ENCODE results near the gene ACOT9. TPM values are rescaled to one million over a fixed set of nuclear protein-coding genes. Genes with fewer than 3 reads are reported as not detected.
A peak's percentile ranks its signal among the peaks of the same experiment; 100 is the strongest.

The ACOT9 gene, protein sequence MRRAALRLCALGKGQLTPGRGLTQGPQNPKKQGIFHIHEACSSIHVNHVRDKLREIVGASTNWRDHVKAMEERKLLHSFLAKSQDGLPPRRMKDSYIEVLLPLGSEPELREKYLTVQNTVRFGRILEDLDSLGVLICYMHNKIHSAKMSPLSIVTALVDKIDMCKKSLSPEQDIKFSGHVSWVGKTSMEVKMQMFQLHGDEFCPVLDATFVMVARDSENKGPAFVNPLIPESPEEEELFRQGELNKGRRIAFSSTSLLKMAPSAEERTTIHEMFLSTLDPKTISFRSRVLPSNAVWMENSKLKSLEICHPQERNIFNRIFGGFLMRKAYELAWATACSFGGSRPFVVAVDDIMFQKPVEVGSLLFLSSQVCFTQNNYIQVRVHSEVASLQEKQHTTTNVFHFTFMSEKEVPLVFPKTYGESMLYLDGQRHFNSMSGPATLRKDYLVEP
- total RNA-seq: 10 to 100 TPM; 39.6 to 43.6 TPM

DNA sequence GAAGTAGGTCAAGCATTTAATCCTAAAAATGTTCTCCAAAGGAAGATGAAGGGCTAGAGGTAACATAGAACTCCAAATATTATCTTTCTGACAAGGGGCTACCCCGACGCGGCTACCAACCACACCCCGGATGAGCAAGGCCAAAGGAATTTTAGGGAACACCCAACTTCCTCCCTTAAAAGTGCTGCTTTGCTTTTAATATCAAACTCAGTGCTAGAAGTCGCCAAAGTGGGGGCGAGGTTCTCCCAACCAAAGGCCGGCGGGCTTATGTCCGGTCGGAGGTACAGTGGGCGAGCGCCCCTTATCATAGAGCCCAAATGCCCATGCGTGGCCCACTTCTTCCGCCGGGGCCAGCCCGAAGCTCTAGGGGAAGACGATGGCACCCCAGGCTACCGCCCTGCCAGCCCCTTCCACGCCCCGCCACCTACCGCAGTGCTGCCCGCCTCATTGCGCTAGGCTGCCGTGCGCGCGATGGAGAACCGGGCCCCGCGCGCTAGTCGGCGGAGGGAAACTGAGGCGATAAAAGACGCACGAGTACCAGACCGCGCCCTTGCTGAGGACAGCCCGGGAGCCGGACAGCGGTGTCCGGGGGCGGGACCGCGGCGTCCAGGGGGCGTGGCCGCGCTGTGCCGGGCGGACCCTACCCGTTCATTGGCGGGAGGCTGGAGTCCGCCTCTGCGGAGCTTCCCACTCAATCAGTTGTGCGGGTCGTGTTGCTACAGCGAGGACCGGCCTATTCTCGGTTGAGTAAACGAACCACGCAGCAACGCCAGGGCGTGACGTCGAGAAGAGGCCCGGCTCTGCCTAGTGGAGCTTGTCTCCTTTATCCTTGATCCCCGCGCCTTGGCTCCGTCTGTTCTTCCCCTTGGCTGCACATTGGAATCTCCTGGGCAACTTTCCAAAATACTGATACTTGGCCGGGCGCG, at the start of gene ACOT9:
TSS of gene ACOT9 (minus strand) at position 580 of the 926 bp plus-strand sequence. CDS start at position 448, 132 bp downstream.
- Histone ChIP-seq H3K9me3 (no peaks in the 10 kb centered on the region), H3K36me3 (no peaks in the 10 kb centered on the region), H3K4me3 (peak within 1 kb of the TSS; percentile 66 to 79), H3K27me3 (no peaks in the 10 kb centered on the region), H3K4me1 (peaks cover 0 to 7% of the 10 kb centered on the region in 2 donors), H3K27ac (peak within 1 kb of the TSS; percentile 93 to 98)
- TF ChIP-seq, protein P1, sequence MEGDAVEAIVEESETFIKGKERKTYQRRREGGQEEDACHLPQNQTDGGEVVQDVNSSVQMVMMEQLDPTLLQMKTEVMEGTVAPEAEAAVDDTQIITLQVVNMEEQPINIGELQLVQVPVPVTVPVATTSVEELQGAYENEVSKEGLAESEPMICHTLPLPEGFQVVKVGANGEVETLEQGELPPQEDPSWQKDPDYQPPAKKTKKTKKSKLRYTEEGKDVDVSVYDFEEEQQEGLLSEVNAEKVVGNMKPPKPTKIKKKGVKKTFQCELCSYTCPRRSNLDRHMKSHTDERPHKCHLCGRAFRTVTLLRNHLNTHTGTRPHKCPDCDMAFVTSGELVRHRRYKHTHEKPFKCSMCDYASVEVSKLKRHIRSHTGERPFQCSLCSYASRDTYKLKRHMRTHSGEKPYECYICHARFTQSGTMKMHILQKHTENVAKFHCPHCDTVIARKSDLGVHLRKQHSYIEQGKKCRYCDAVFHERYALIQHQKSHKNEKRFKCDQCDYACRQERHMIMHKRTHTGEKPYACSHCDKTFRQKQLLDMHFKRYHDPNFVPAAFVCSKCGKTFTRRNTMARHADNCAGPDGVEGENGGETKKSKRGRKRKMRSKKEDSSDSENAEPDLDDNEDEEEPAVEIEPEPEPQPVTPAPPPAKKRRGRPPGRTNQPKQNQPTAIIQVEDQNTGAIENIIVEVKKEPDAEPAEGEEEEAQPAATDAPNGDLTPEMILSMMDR (IDR thresholded peaks at IDR 0.05): no peak
- peak; percentile 97 for DNase-seq (ENCODE audit: low spot score)

GRCh38 chrX:23790155-23790497, 47.0 kb upstream of the ACOT9 start:
- Histone ChIP-seq H3K36me3 (peaks cover 11% of the 10 kb centered on the region), H3K4me3 (no peak overlapping the region), H3K4me1 (no peaks in the 10 kb centered on the region), H3K9me3 (no peaks in the 10 kb centered on the region), H3K27me3 (no peaks in the 10 kb centered on the region), H3K27ac (peak overlapping the region in 1 of 2 donors; percentile 54)
- DNase-seq (ENCODE audit: low spot score): no peak
- TF ChIP-seq, protein P1 (IDR thresholded peaks at IDR 0.05): no peak

DNA sequence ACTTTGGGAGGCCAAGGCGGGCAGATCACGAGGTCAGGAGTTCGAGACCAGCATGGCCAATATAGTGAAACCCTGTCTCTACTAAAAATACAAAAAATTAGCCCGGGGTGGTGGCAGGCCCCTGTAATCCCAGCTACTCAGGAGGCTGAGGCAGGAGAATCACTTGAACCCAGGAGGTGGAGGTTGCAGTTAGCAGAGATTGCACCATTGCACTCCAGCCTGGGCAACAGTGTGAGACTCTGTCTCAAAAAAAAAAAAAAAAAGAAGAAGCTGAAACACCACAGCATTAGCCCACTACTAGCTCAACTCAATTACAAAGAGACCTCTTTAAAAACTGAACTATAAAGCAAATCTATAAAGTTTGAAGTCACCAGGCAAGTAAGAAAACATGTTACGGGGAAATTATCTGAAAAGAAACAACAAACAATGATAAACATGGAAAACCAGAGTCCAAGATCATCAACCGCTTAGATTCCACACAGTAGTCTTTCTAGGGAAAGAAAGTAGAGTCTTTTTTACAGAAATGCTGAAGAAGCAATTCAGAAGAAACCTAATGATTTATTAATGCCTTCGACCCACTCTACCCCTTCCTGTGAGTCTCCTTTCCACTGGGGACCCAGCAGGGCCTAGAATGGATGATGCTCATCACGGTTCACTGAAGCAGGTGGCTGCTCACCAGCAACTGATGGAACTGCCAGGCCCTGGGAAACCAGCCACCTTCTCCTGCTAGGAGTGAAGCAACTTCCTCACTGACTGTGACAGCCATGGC, 46.5 kb upstream of the ACOT9 start:
- no peak for DNase-seq (ENCODE audit: low spot score)
- Histone ChIP-seq H3K27me3 (no peaks in the 10 kb centered on the region), H3K36me3 (peaks cover 15% of the 10 kb centered on the region), H3K27ac (peak overlapping the region in 1 of 2 donors; percentile 54), H3K4me3 (no peak overlapping the region), H3K4me1 (no peaks in the 10 kb centered on the region), H3K9me3 (no peaks in the 10 kb centered on the region)
- TF ChIP-seq, protein P1 (IDR thresholded peaks at IDR 0.05): no peak

GRCh38 chrX:23788946-23789345, 45.9 kb upstream of the ACOT9 start:
- H3K4me3 ChIP-seq: no peak overlapping the region
- peaks cover 15% of the 10 kb centered on the region for H3K36me3 ChIP-seq
- H3K27ac ChIP-seq: no peak overlapping the region
- H3K9me3 ChIP-seq: no peaks in the 10 kb centered on the region
- TF ChIP-seq, protein P1 (IDR thresholded peaks at IDR 0.05): no peak
- H3K27me3 ChIP-seq: no peaks in the 10 kb centered on the region
- DNase-seq (ENCODE audit: low spot score): no peak
- no peaks in the 10 kb centered on the region for H3K4me1 ChIP-seq

DNA sequence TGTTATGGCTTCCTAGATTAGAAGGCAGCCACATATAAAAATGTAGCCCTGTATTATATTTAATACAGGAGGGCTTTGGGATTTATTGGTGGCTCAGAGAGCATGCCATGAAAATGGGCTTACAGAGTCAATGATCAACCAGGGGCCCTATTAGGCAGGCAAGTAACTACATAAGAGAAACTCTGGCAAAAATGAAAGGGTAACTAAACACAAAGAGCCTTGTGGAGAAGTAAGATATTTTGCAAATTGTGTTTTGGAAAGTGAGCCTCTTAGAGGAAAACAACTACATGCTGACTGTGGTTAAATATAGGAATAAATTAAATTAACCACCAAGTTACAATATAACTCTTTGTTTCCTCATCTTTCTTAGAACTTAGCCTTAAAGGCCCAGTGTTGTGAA, 45.4 kb upstream of the ACOT9 start:
- Histone ChIP-seq H3K4me1 (no peaks in the 10 kb centered on the region), H3K36me3 (peaks cover 15% of the 10 kb centered on the region), H3K27me3 (no peaks in the 10 kb centered on the region), H3K27ac (peak overlapping the region in 1 of 2 donors; percentile 29), H3K9me3 (no peaks in the 10 kb centered on the region), H3K4me3 (no peak overlapping the region)
- DNase-seq (ENCODE audit: low spot score): no peak
- TF ChIP-seq, protein P1 (IDR thresholded peaks at IDR 0.05): no peak

All from right atrium auricular region (tissue), 2 donors.